Measurements from ENCODE around the gene CD46. TPM values are rescaled to one million over a fixed set of nuclear protein-coding genes. Genes with fewer than 3 reads are reported as not detected.
A peak's percentile ranks its signal among the peaks of the same experiment; 100 is the strongest.

The CD46 gene
- total RNA-seq, 1 experiment from 2014 or later, result 100 TPM

DNA sequence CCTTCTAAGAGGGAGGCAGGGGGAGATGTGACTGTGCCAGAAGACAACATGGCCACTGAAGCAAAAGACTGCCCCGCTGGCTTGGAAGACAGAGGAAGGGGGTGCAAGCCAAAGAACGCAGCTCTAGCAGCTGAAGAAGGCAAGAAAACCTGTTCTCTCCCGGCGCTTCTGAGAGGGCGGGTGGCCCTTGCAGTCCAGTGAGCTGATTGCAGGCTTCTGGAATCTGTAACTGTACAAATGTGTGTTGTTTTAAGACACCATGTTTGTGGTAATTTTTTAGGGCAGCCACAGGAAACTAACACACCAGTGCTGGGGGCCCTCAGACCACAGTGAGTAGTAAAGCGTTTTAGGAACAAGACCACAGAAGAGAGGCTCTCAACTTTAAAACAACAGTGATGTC lies 47.0 kb downstream of the CD46 start:
- H3K9me3 ChIP-seq (ENCODE audit: control insufficient read depth in 1 of 2, insufficient read depth in 1 of 2, low read depth in 1 of 2, low read length in 2 of 2), result no peaks in the 10 kb centered on the region
- peaks cover 0 to 4% of the 10 kb centered on the region in 2 experiments; a peak in 1 of 4 replicates for H3K4me1 ChIP-seq (ENCODE audit: control insufficient read depth in 1 of 2, insufficient read depth in 2 of 2, low read length in 2 of 2)
- intact Hi-C loops (cut with micrococcal nuclease), result no loop called here
- no peaks in the 10 kb centered on the region for H3K27me3 ChIP-seq (ENCODE audit: insufficient read depth, low read length)
- H3K27ac ChIP-seq (ENCODE audit: low read depth, low read length), result no peak overlapping the region
- TF ChIP-seq SIN3A (IDR thresholded peaks at IDR 0.05; ENCODE audit: low read depth) (no peak), CEBPB (IDR thresholded peaks at IDR 0.05; ENCODE audit: low read depth) (no peak)
- TF ChIP-seq, protein P1, sequence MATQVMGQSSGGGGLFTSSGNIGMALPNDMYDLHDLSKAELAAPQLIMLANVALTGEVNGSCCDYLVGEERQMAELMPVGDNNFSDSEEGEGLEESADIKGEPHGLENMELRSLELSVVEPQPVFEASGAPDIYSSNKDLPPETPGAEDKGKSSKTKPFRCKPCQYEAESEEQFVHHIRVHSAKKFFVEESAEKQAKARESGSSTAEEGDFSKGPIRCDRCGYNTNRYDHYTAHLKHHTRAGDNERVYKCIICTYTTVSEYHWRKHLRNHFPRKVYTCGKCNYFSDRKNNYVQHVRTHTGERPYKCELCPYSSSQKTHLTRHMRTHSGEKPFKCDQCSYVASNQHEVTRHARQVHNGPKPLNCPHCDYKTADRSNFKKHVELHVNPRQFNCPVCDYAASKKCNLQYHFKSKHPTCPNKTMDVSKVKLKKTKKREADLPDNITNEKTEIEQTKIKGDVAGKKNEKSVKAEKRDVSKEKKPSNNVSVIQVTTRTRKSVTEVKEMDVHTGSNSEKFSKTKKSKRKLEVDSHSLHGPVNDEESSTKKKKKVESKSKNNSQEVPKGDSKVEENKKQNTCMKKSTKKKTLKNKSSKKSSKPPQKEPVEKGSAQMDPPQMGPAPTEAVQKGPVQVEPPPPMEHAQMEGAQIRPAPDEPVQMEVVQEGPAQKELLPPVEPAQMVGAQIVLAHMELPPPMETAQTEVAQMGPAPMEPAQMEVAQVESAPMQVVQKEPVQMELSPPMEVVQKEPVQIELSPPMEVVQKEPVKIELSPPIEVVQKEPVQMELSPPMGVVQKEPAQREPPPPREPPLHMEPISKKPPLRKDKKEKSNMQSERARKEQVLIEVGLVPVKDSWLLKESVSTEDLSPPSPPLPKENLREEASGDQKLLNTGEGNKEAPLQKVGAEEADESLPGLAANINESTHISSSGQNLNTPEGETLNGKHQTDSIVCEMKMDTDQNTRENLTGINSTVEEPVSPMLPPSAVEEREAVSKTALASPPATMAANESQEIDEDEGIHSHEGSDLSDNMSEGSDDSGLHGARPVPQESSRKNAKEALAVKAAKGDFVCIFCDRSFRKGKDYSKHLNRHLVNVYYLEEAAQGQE (IDR thresholded peaks at IDR 0.05; ENCODE audit: low read depth), result no peak
- no peaks in the 10 kb centered on the region for H4K20me1 ChIP-seq (ENCODE audit: insufficient read depth)
- no peak overlapping the region for H3K4me2 ChIP-seq (ENCODE audit: low read length)
- ChIA-PET RAD21 (ENCODE audit: low non-redundant PET in 1 of 2, low total read pairs in 2 of 2, uncharacterized antibody in 2 of 2, unreplicated experiment in 2 of 2) (no interaction called here), POLR2A (no interaction called here), CTCF (no interaction called here)
- H3K9ac ChIP-seq (ENCODE audit: low read length), result no peak overlapping the region
- no peak overlapping the region for H3K4me3 ChIP-seq (replicated peaks in 1 of 2; ENCODE audit: low read depth in 1 of 2, low read length in 2 of 2)
- H3K36me3 ChIP-seq (ENCODE audit: control insufficient read depth in 1 of 2, insufficient read depth in 2 of 2, low read length in 2 of 2), result peaks cover 1 to 4% of the 10 kb centered on the region in 2 experiments; a peak in 2 of 4 replicates
- H2AFZ ChIP-seq (ENCODE audit: low read depth, low read length, poor library complexity, severe bottlenecking), result no peak overlapping the region
- ATAC-seq (no peak), DNase-seq (ENCODE audit: low read depth, low spot score) (no peak)
- no TSS peak for BruUV-seq (replicated peaks)
- H3K79me2 ChIP-seq (ENCODE audit: insufficient read depth, low read length), result no peaks in the 10 kb centered on the region
- H3K9me2 ChIP-seq (ENCODE audit: insufficient read depth), result no peaks in the 10 kb centered on the region

DNA sequence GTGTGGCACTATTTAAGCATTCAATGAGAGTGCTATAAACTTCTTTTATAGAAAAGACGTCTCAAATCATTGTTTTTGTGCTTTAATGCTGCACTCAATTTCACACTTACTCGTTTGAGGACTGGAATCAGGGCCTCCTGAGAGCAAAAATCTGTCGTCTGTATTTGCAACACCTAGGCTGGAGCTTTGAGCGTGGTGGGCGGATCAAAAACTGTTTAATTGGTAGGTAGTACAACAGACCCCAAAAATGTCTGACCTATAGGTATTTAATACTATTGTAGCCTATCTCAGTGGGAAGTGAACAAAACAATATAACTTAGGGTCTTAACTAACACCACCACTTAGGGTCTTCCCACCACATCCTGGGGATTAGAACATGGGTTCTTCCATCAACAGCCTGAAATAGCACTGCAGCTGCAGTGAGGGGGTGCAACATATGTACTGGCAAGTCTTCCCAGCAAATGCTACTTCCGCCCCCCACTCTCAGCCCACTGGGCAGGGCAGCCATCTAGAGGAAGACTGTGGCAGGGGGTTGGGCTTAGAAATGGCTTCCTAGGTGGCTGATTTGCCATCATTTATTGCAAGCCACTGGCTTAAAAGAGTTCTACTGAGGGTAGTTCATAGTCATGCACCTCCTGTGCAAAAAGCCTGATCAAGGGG lies 48.3 kb downstream of the CD46 start:
- Histone ChIP-seq H4K20me1 (ENCODE audit: insufficient read depth) (no peaks in the 10 kb centered on the region), H3K36me3 (ENCODE audit: control insufficient read depth in 1 of 2, insufficient read depth in 2 of 2, low read length in 2 of 2) (no peaks in the 10 kb centered on the region), H3K4me1 (ENCODE audit: control insufficient read depth in 1 of 2, insufficient read depth in 2 of 2, low read length in 2 of 2) (peaks cover 0 to 4% of the 10 kb centered on the region in 2 experiments; a peak in 1 of 4 replicates), H2AFZ (ENCODE audit: low read depth, low read length, poor library complexity, severe bottlenecking) (no peak overlapping the region), H3K27me3 (ENCODE audit: insufficient read depth, low read length) (no peaks in the 10 kb centered on the region), H3K9me2 (ENCODE audit: insufficient read depth) (no peaks in the 10 kb centered on the region), H3K9ac (ENCODE audit: low read length) (no peak overlapping the region), H3K27ac (ENCODE audit: low read depth, low read length) (no peak overlapping the region), H3K9me3 (ENCODE audit: control insufficient read depth in 1 of 2, insufficient read depth in 1 of 2, low read depth in 1 of 2, low read length in 2 of 2) (no peaks in the 10 kb centered on the region), H3K4me2 (ENCODE audit: low read length) (no peak overlapping the region), H3K4me3 (replicated peaks in 1 of 2; ENCODE audit: low read depth in 1 of 2, low read length in 2 of 2) (no peak overlapping the region), H3K79me2 (ENCODE audit: insufficient read depth, low read length) (no peaks in the 10 kb centered on the region)
- ChIA-PET CTCF (no interaction called here), RAD21 (ENCODE audit: low non-redundant PET in 1 of 2, low total read pairs in 2 of 2, uncharacterized antibody in 2 of 2, unreplicated experiment in 2 of 2) (no interaction called here), POLR2A (no interaction called here)
- no TSS peak for BruUV-seq (replicated peaks)
- DNase-seq (ENCODE audit: low read depth, low spot score) (no peak), ATAC-seq (no peak)
- intact Hi-C loops (cut with micrococcal nuclease), result no loop called here
- TF ChIP-seq, protein P2, sequence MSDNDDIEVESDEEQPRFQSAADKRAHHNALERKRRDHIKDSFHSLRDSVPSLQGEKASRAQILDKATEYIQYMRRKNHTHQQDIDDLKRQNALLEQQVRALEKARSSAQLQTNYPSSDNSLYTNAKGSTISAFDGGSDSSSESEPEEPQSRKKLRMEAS (IDR thresholded peaks at IDR 0.05), result no peak
- TF ChIP-seq SRF (IDR thresholded peaks at IDR 0.05; ENCODE audit: low read depth), result no peak
- TF ChIP-seq, protein P3, sequence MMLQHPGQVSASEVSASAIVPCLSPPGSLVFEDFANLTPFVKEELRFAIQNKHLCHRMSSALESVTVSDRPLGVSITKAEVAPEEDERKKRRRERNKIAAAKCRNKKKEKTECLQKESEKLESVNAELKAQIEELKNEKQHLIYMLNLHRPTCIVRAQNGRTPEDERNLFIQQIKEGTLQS (IDR thresholded peaks at IDR 0.05), result no peak
- TF ChIP-seq JUND (IDR thresholded peaks at IDR 0.05), result no peak
- no peak for TF ChIP-seq SIN3A (IDR thresholded peaks at IDR 0.05; ENCODE audit: low read depth)
- TF ChIP-seq POLR2AphosphoS5 (IDR thresholded peaks at IDR 0.05; ENCODE audit: low read depth, low read length), result 0 out of 2 replicates have a peak, but pooled peaks have one; percentile 18

All from HCT116 (cell line).